Mucosa of descending colon (tissue), 3 donors: ENCODE measurements around the gene HERPUD1. TPM values are rescaled to one million over a fixed set of nuclear protein-coding genes. Genes with fewer than 3 reads are reported as not detected.

Experiments
- ATAC-seq: fragments of 200-7000 bp; cut with Tn5 transposase; one replicate; pipeline ENCODE4 v1.9.1; 2020; ENCODE audit warnings: mild to moderate bottlenecking, moderate library complexity
- DNase-seq, 3 donors: peaks; one replicate each; pipeline ENCODE4 v3.0.0-alpha.2; 2020
- H3K36me3 ChIP-seq: fragments of 200-600 bp; one replicate; pipeline ENCODE4 v1.8.0; 2021; ENCODE audit warnings: low read depth, mild to moderate bottlenecking
- H3K4me1 ChIP-seq: fragments of 200-600 bp; one replicate; pipeline ENCODE4 v1.8.0; 2021; ENCODE audit warnings: low read depth, mild to moderate bottlenecking
- H3K4me3 ChIP-seq: fragments of 200-600 bp; one replicate; pipeline ENCODE4 v1.8.0; 2021; ENCODE audit warnings: mild to moderate bottlenecking
- H3K9me3 ChIP-seq: fragments of 200-600 bp; one replicate; pipeline ENCODE4 v1.8.0; 2021; ENCODE audit warnings: mild to moderate bottlenecking
- CTCF ChIP-seq: fragments of 200-600 bp; IDR thresholded peaks from one replicate; pipeline ENCODE4 v1.8.0; 2022; ENCODE audit warnings: antibody characterized with exemption, mild to moderate bottlenecking
- intact Hi-C, 2 donors: fragments of 100-400 bp; cut with DNase I in 1 of 2; cut with micrococcal nuclease in 1 of 2; formaldehyde crosslinking; loops; one replicate each; pipeline versions ENCODE4 v1.11.0 to v1.11.1; 2022; cut with DNase I, micrococcal nuclease
- total RNA-seq, 3 donors: library from RNA; stranded (reverse); fragmentation: NEBNext Ultra II Directional in 2 of 3; extraction: Animal tissue kit (Norgen Biotek cat#: 25700) in 2 of 3; gene quantifications; one replicate each; pipeline versions ENCODE4 v1.2.1 to v1.2.4, GENCODE V29; 2021 to 2023
- donor health status: DM: no; HTN: no; CAD: no; lungs with moderate emphysema.
- donor health status: DM: no; HTN: no; CAD: no.
- donor health status: DM: no; HTN: yes; CAD: no.

Gene HERPUD1
- total RNA-seq, 3 donors from 2014 or later, result 130 to 165 (median 159) TPM

GRCh38 chr16:56956756-56957155 lies 24.8 kb downstream of the HERPUD1 start:
- intact Hi-C loops, result no loop called here
- H3K9me3 ChIP-seq, result no peaks in the 10 kb centered on the region
- DNase-seq, result no peak
- H3K4me3 ChIP-seq, result no peak overlapping the region
- no peaks in the 10 kb centered on the region for H3K36me3 ChIP-seq
- no peak for ATAC-seq
- TF ChIP-seq CTCF, result no peak
- no peaks in the 10 kb centered on the region for H3K4me1 ChIP-seq

DNA sequence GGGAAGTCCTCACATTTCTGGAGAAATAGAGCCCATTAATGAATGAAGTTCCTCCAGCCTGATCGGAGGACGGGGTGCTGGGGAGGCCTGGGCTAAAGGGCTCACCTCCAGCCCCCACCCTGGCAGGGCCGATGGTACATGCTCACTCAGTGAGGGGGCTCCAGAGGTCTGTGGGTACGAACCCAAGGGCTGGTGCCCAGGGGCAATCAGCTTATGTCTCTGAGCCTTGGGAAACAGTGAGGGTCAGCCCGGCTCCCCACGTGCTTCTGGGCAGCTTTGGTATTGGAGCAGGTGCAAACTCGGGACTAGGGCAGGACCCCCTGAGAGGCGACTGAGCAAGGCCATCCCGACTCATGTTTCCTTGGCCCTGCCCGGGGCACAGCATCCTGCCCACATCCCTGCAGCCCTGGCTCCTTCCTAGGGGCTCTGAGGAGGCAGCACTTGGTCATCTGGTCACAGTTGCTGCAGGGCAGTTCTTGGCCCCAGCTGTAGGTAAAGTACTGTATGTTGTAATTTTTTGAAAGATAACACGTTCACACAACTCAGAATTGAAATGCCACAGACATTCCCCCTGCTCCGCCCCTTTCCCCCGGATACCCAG lies 28.8 kb downstream of the HERPUD1 start:
- TF ChIP-seq CTCF, result no peak
- H3K4me1 ChIP-seq, result peaks cover 4% of the 10 kb centered on the region
- no peaks in the 10 kb centered on the region for H3K36me3 ChIP-seq
- DNase-seq (no peak), ATAC-seq (no peak)
- intact Hi-C loops, result no loop called here
- H3K4me3 ChIP-seq, result no peak overlapping the region
- H3K9me3 ChIP-seq, result no peaks in the 10 kb centered on the region

DNA sequence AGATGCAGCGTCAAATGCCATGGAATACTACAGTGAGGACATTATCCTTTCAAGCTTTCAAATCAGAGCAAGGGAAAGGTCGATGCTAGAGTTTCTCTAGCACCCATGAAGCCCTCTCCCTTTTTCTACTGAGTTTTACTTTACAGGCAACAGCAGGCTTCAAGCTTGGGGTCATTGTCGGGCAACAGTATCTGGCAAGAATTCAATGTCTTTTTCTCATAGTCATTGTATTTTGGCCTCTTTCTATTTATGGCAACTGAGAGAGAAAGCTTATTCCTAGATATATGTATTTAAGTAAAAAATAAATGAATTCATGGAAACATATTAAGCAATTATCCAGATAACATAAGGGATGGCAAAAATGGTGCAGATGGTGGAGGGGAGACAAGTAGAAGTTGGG lies 29.4 kb downstream of the HERPUD1 start:
- H3K4me3 ChIP-seq, result no peak overlapping the region
- DNase-seq (no peak), ATAC-seq (no peak)
- intact Hi-C loops, result no loop called here
- TF ChIP-seq CTCF, result no peak
- no peaks in the 10 kb centered on the region for H3K36me3 ChIP-seq
- peaks cover 4% of the 10 kb centered on the region for H3K4me1 ChIP-seq
- H3K9me3 ChIP-seq, result no peaks in the 10 kb centered on the region

DNA sequence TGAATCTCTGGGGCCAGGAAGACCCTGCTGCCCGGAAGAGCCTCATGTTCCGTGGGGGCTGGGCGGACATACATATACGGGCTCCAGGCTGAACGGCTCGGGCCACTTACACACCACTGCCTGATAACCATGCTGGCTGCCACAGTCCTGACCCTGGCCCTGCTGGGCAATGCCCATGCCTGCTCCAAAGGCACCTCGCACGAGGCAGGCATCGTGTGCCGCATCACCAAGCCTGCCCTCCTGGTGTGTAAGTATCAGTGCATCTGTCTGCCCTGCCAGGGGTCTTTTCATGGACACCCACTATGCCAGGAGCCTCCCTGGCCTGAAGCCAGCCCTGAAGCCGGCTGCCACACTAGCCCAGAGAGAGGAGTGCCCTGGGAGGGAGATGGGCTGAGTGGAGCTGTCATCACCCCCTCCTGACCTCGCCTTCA lies 29.9 kb downstream of the HERPUD1 start, which contains the start of gene CETP:
Gene CETP (plus strand): TSS at position 100 of the 431 bp plus-strand sequence. CDS start 30 bp downstream, at position 130.
- ATAC-seq (no peak), DNase-seq (no peak)
- TF ChIP-seq CTCF, result no peak
- Histone ChIP-seq H3K9me3 (no peaks in the 10 kb centered on the region), H3K4me3 (no peak within 1 kb of the TSS), H3K36me3 (no peaks in the 10 kb centered on the region), H3K4me1 (peaks cover 4% of the 10 kb centered on the region)
- intact Hi-C loops, result no loop called here

- peak; percentile 99 for ATAC-seq
- intact Hi-C loops, result no loop called here
- TF ChIP-seq CTCF, result peak; percentile 90
- DNase-seq, result peak; percentile 95 to 100 (median 97)
- Histone ChIP-seq H3K9me3 (no peaks in the 10 kb centered on the region), H3K4me1 (peaks cover 4% of the 10 kb centered on the region), H3K36me3 (no peaks in the 10 kb centered on the region), H3K4me3 (no peak overlapping the region)
These were observed 32.6 kb downstream of the HERPUD1 start for GRCh38 chr16:56964243-56965148.
